H9 (cell line): ENCODE data around the gene SMARCA1. TPM values are rescaled to one million over a fixed set of nuclear protein-coding genes. Genes with fewer than 3 reads are reported as not detected.

Source experiments
- DNase-seq: peaks from one replicate; pipeline ENCODE4 v3.0.0-alpha.2; 2017
- H2AFZ ChIP-seq: one replicate; pipeline ENCODE4 v1.6.1; 2013; ENCODE audit warnings: mild to moderate bottlenecking, low read length, control low read depth, moderate library complexity
- H2AK5ac ChIP-seq: 2 replicates; pipeline ENCODE4 v1.6.1; 2013; ENCODE audit warnings: low read length, control low read depth, mixed read lengths; ENCODE audit not compliant: insufficient read length
- H2BK120ac ChIP-seq: one replicate; pipeline ENCODE4 v1.6.1; 2013; ENCODE audit warnings: low read depth, mild to moderate bottlenecking, low read length, control low read depth, inconsistent platforms; ENCODE audit not compliant: poor library complexity, severe bottlenecking
- H2BK12ac ChIP-seq: 2 replicates; pipeline ENCODE4 v1.6.1; 2013; ENCODE audit warnings: low read length, control low read depth, mixed read lengths, low read depth; ENCODE audit not compliant: insufficient read length
- H2BK15ac ChIP-seq: 2 replicates; pipeline ENCODE4 v1.6.1; 2013; ENCODE audit warnings: low read depth, low read length, control low read depth
- H2BK20ac ChIP-seq: one replicate; pipeline ENCODE4 v1.6.1; 2013; ENCODE audit warnings: low read depth, mild to moderate bottlenecking, low read length, control low read depth, inconsistent platforms; ENCODE audit not compliant: poor library complexity, severe bottlenecking
- H2BK5ac ChIP-seq: 2 replicates; pipeline ENCODE4 v1.6.1; 2013; ENCODE audit warnings: low read length, control low read depth, mixed read lengths; ENCODE audit not compliant: insufficient read length
- H3K14ac ChIP-seq: 2 replicates; pipeline ENCODE4 v1.6.1; 2013; ENCODE audit warnings: low read length, control low read depth; ENCODE audit not compliant: insufficient read depth
- H3K18ac ChIP-seq: 2 replicates; pipeline ENCODE4 v1.6.1; 2013; ENCODE audit warnings: low read depth, mild to moderate bottlenecking, mixed read lengths, low read length, control low read depth; ENCODE audit not compliant: insufficient read length
- H3K23ac ChIP-seq: 2 replicates; pipeline ENCODE4 v1.6.1; 2013; ENCODE audit warnings: low read length, control low read depth, mixed read lengths, low read depth; ENCODE audit not compliant: insufficient read length
- H3K23me2 ChIP-seq: 2 replicates; pipeline ENCODE4 v1.6.1; 2013; ENCODE audit warnings: low read depth, mild to moderate bottlenecking, mixed read lengths, low read length, control low read depth; ENCODE audit not compliant: insufficient read length, poor library complexity, severe bottlenecking
- H3K27ac ChIP-seq: 2 replicates; pipeline ENCODE4 v1.5.1; 2013; ENCODE audit warnings: low read length, control low read depth, mixed read lengths, low read depth; ENCODE audit not compliant: insufficient read length
- H3K27me3 ChIP-seq: 2 replicates; pipeline ENCODE4 v1.6.1; 2013; ENCODE audit warnings: low read length, control low read depth, inconsistent platforms; ENCODE audit not compliant: insufficient read depth
- H3K4ac ChIP-seq: 2 replicates; pipeline ENCODE4 v1.6.1; 2013; ENCODE audit warnings: low read depth, mild to moderate bottlenecking, control low read depth, inconsistent platforms, low read length, moderate library complexity
- H3K4me1 ChIP-seq: 2 replicates; pipeline ENCODE4 v1.6.1; 2013; ENCODE audit warnings: low read length, control low read depth, inconsistent platforms; ENCODE audit not compliant: insufficient read depth
- H3K4me2 ChIP-seq: 2 replicates; pipeline ENCODE4 v1.6.1; 2013; ENCODE audit warnings: low read length, control low read depth, mixed read lengths; ENCODE audit not compliant: insufficient read length, insufficient read depth
- H3K56ac ChIP-seq: 2 replicates; pipeline ENCODE4 v1.6.1; 2013; ENCODE audit warnings: low read depth, mild to moderate bottlenecking, mixed read lengths, low read length, control low read depth; ENCODE audit not compliant: insufficient read length
- H3K79me1 ChIP-seq: 2 replicates; pipeline ENCODE4 v1.6.1; 2013; ENCODE audit warnings: low read depth, mild to moderate bottlenecking, moderate library complexity, low read length, control low read depth, inconsistent platforms; ENCODE audit not compliant: insufficient read depth, poor library complexity, severe bottlenecking
- H3K79me2 ChIP-seq: 2 replicates; pipeline ENCODE4 v1.6.1; 2013; ENCODE audit warnings: low read length, control low read depth, inconsistent platforms; ENCODE audit not compliant: insufficient read depth
- H3K9ac ChIP-seq: 2 replicates; pipeline ENCODE4 v1.6.1; 2013; ENCODE audit warnings: low read length, control low read depth, mixed read lengths; ENCODE audit not compliant: insufficient read length; ENCODE audit errors: extremely low read depth
- H3K9me3 ChIP-seq: one replicate; pipeline ENCODE4 v1.6.1; 2013; ENCODE audit warnings: low read depth, low read length, inconsistent platforms; ENCODE audit not compliant: control insufficient read depth
- H3T11ph ChIP-seq: one replicate; pipeline ENCODE4 v1.6.1; 2013; ENCODE audit warnings: mild to moderate bottlenecking, low read length, control low read depth, inconsistent platforms
- H4K20me1 ChIP-seq: one replicate; pipeline ENCODE4 v1.6.1; 2013; ENCODE audit not compliant: control insufficient read depth, insufficient read length, insufficient read depth
- H4K5ac ChIP-seq: 2 replicates; pipeline ENCODE4 v1.6.1; 2013; ENCODE audit warnings: low read depth, mild to moderate bottlenecking, mixed read lengths, low read length, control low read depth; ENCODE audit not compliant: insufficient read length
- H4K8ac ChIP-seq: replicated peaks from 2 replicates; pipeline ENCODE4 v1.6.1; 2013; ENCODE audit warnings: low read length, control low read depth, mixed read lengths, low read depth; ENCODE audit not compliant: insufficient read length
- H4K91ac ChIP-seq: 2 replicates; pipeline ENCODE4 v1.6.1; 2013; ENCODE audit warnings: low read depth, mild to moderate bottlenecking, moderate library complexity, mixed read lengths, low read length, control low read depth; ENCODE audit not compliant: insufficient read length
- H3K27ac Mint-ChIP-seq, 3 experiments: 2 replicates in 2 of 3; 3 replicates in 1 of 3; pipeline ENCODE4 v1.8.0; 2020 to 2021; ENCODE audit warnings: mixed read lengths in 3 of 3, mild to moderate bottlenecking in 1 of 3, moderate library complexity in 1 of 3
- H3K27me3 Mint-ChIP-seq: 2 replicates; pipeline ENCODE4 v1.8.0; 2021; ENCODE audit warnings: low read depth, mild to moderate bottlenecking, moderate library complexity, mixed read lengths
- H3K36me3 Mint-ChIP-seq, 3 experiments: 2 replicates in 2 of 3; 3 replicates in 1 of 3; pipeline ENCODE4 v1.8.0; 2020 to 2021; ENCODE audit warnings: low read depth in 3 of 3, mixed read lengths in 3 of 3; ENCODE audit not compliant: insufficient read depth in 1 of 3
- H3K4me1 Mint-ChIP-seq, 2 experiments: 2 replicates each; pipeline ENCODE4 v1.8.0; 2020; ENCODE audit warnings: mixed read lengths in 2 of 2
- H3K4me3 Mint-ChIP-seq, 2 experiments: 2 replicates in 1 of 2; 3 replicates in 1 of 2; pipeline ENCODE4 v1.8.0; 2020 to 2021; ENCODE audit warnings: mild to moderate bottlenecking in 2 of 2, mixed read lengths in 2 of 2, moderate library complexity in 1 of 2
- H3K9me3 Mint-ChIP-seq, 2 experiments: 2 replicates in 1 of 2; 3 replicates in 1 of 2; pipeline ENCODE4 v1.8.0; 2020; ENCODE audit warnings: mild to moderate bottlenecking in 2 of 2, mixed read lengths in 2 of 2, moderate library complexity in 1 of 2
- CTCF ChIP-seq: fragments of 200-600 bp; sonication (generic); conservative IDR thresholded peaks from 3 replicates; pipeline ENCODE4 v1.8.0; 2021; ENCODE audit warnings: antibody characterized with exemption, mild to moderate bottlenecking
- WGBS: extraction: QIAGEN DNeasy Blood & Tissue Kit; methylation state at CpG from one replicate; pipeline ENCODE4 v1.1.7; 2013; ENCODE audit warnings: missing lambda C conversion rate, low lambda C conversion rate, mixed read lengths; ENCODE audit not compliant: insufficient read length; ENCODE audit errors: extremely low coverage; 5-methylcytosine and 5-hydroxymethylcytosine counted together
- total RNA-seq: library from RNA; stranded (reverse); gene quantifications from 2 replicates; pipeline ENCODE4 v1.2.1, GENCODE V29; 2021

Gene SMARCA1
- total RNA-seq, 1 experiment from 2014 or later: 105 TPM

GRCh38 chrX:129494887-129495286 lies 28.4 kb downstream of the SMARCA1 start:
- no peak overlapping the region for H2AK5ac ChIP-seq
- no peaks in the 10 kb centered on the region for H4K20me1 ChIP-seq
- no peak overlapping the region for H2BK12ac ChIP-seq
- H3K9ac ChIP-seq: no peak overlapping the region
- no peak for DNase-seq
- H2BK15ac ChIP-seq: no peak overlapping the region
- no peak overlapping the region for H2BK20ac ChIP-seq
- H3K56ac ChIP-seq: no peak overlapping the region
- no CpG with 5 or more reads among the region's 2 CpGs for WGBS
- no peak overlapping the region for H2BK5ac ChIP-seq
- H3K23ac ChIP-seq: no peak overlapping the region
- TF ChIP-seq CTCF: no peak
- H3K4ac ChIP-seq: no peak overlapping the region
- no peak overlapping the region for H2AFZ ChIP-seq
- H3K9me3 Mint-ChIP-seq: no peaks in the 10 kb centered on the region
- no peaks in the 10 kb centered on the region for H3K79me2 ChIP-seq
- no peaks in the 10 kb centered on the region for H3K4me1 Mint-ChIP-seq
- H3K36me3 Mint-ChIP-seq: peaks cover 30 to 83% (median 79%) of the 10 kb centered on the region in 3 experiments; a peak in 6 of 7 replicates
- no peak overlapping the region for H2BK120ac ChIP-seq
- H3K18ac ChIP-seq: no peak overlapping the region
- H3K27ac ChIP-seq: no peak overlapping the region
- no peak overlapping the region for H4K5ac ChIP-seq
- no peaks in the 10 kb centered on the region for H3K79me1 ChIP-seq
- H3K9me3 ChIP-seq: no peaks in the 10 kb centered on the region
- no peak overlapping the region for H4K91ac ChIP-seq
- no peak overlapping the region for H3K27ac Mint-ChIP-seq
- no peak overlapping the region for H4K8ac ChIP-seq
- H3K27me3 ChIP-seq: no peaks in the 10 kb centered on the region
- H3K4me3 Mint-ChIP-seq: no peak overlapping the region
- no peaks in the 10 kb centered on the region for H3K27me3 Mint-ChIP-seq
- H3K4me1 ChIP-seq: no peaks in the 10 kb centered on the region
- no peaks in the 10 kb centered on the region for H3K23me2 ChIP-seq
- no peak overlapping the region for H3T11ph ChIP-seq
- H3K14ac ChIP-seq: no peak overlapping the region
- H3K4me2 ChIP-seq: no peak overlapping the region
